HG03439 (cell line): ENCODE data around the gene C2CD2.

Experiments used
- ATAC-seq: cut with Tn5 transposase; IDR thresholded peaks from one replicate; pipeline ENCODE4 v1.9.1; 2021; ENCODE audit warnings: mild to moderate bottlenecking, moderate library complexity; ENCODE audit not compliant: unreplicated experiment

The C2CD2 gene

DNA sequence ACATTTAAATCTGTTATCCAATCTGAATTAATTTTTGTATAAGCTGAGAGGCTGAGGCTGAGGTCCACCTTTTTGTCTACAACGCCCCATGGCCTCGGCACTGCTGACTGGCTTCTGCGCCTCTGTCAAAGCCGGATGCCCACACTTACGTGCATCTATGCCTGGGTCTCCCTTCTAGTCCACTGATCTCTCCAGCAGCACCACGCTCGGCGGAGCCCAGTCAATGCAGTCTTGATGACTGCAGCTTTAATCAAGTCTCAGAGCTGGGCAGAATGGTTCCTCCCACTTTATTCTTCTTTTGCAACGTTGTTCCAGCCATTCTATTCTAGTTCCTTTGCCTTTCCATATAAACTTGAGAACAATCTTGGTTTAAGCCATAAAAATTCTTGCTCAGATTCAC, 84.0 kb downstream of the C2CD2 start:
- ATAC-seq: no peak

DNA sequence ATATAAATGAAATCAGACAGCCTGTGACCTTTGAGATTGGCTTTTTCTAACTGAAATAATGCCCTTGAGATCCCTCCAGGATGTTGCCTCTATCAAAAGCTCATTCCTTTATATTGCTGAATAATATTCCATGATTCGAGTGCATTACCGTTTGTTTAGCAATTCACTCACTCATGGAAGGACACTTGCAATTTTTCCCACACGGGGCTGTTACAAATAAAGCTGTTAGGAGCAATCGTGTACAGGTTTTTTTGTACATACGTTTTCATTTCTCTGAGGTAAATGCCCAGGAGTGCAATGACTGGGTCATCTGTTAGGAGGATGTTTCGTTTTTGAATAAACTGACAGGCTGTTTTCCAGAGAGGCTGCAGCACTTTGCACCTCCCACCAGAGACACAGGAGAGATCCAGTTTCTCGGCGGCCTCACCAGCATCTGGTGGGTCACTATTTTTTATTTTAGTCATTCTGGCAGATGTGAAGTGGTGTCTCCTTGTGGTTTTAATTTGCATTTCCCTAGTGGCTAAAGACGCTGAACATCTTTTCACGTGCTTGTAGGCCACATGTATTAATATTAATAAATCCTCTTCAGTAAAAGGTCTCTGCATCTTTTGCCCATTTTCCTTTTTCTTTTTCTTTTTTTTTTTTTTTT, 85.6 kb downstream of the C2CD2 start:
- ATAC-seq: no peak

DNA sequence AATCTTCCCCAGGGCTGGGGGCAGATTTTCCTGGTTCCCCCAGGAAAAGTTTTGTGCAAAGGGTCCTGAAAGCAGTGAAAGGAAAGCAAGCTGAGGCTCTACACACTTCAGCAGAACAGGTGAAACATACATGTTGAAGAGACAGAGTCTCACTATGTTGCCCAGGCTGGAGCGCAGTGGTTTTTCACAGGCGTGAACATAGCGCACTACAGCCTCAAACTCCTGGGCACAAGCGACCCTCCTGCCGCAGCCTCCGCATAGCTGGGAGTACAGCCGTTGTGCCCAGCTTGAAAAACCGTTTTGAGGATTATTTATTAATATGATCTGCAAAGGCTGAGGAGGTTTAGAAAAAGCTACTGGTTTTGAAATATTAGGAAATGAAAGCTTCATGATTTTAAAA, 86.5 kb downstream of the C2CD2 start:
- ATAC-seq: no peak

DNA sequence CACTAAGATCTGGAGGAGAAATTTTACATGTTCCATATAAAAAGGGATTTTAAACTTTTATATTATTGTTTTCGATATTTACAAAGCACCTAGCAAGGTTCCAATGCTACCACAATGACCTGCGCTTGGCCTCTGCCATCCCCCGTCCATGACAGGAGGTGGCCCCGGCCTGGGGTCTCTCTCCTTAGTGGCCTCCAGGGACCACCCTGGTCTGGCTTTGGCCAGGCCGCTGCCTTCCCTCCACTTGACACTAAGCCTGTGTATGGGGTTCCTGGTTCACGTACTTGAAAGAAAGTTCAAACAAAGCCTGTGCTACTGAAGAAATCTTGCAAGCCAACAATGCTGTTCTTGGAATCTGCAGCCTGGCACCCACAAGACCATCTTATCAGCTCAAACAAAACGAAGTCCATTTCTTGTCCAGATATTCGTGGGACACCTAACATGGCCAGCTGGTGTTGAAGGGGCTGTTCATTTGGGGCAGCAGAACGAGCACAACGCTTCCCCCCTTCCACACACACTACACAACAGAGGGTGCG, 87.5 kb downstream of the C2CD2 start:
- no peak for ATAC-seq

DNA sequence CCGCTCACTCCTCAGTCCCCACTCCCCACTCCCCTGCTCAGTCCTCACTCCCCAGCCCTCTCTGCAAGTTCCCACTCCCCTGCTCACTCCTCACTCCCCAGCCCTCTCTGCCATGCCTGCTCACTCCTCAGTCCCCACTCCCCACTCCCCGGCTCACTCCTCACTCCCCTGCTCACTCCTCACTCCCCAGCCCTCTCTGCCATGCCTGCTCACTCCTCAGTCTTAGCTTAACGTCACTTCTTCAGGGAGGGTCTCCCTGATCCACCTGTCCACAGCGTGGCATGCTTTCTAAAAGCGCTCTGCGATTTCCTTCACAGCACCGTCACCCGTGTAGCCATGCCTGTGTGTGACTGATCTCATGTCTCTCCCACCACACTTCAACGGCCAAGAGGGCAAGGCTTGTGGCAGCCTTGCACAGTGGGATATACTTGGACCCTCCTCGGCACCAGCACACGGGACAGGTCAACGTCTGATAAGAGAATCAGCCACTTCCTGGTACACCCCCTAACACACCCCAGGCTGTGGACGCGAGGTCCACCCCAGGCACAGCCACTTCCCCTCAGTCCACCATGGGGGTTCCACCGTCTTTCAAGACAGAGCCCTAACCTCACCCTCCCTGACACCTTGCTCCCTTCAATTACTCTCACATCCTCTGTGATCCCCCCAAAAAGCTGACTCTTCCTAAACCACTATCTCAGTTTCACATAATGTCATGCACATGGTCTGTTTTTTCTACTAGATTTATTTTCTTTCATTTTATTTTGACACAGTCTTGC, 88.6 kb downstream of the C2CD2 start:
- ATAC-seq: no peak

DNA sequence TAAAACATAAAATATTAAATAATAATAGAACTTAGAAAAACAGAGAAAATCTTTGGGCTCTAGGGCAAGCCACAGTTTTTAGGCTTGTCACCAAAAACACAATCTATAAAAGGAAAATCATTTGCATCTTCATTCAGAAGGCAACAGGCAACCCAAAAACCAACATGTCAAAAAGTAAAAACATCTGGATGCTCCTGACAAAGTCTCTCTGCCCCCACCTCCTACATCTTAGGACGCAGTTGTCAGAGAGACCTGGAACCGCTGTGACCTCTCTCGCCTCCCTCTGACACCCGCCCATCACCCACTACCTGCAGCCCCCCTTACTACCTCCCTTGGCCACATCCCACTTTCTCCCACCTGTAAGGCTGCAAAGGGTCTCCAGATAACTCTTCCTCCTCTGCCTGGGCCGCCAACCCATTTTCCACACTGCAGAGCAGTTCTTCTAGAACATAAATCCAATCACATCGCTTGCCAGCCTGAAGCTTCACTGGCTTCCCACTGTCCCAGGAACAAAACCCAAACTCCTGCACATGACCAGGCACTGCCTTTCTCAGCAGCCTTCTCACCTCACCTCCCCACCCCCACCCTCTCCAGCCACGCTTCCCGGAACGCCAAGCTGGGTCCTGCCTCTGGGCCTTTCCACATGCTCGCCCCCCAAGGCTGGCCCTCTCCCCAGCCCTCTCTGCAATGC, 89.4 kb downstream of the C2CD2 start:
- ATAC-seq: no peak

DNA sequence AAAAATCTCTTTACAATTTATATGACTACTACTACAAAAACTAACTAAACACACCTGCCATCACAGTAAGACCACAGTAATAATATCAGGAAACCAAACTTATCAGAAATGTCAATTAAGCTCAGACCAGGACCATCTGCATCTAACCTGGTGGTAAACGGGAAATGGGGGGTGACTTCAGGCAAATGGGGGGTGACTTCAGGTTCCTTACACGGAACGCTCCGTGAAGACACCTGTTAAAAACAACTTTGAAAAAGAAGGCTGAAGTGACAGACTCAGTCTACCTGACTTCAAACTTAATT, 90.4 kb downstream of the C2CD2 start:
- ATAC-seq: no peak

DNA sequence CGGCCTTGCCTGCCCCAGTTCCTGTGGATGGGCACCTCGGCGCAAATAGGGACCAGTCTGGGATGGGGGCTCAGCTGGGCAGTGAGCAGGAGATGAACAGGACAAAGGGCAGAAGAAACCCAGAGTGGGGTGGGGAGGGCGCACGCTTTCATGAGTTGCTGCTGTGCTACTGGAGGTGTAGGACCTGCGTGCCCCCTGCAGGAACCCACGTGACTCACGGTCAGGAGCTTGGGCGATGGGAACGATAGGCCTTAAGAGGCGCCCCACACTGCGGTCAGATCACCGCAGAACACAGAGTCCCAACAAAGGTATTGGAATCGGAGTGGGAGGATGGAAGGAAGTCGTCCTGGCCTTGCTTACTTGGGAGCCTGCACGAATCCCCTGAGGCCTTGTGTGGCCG, 91.8 kb downstream of the C2CD2 start:
- ATAC-seq: no peak

- no peak for ATAC-seq
Measured at GRCh38 chr21:41861255-41861654, 92.6 kb downstream of the C2CD2 start.

- no peak for ATAC-seq
Measured at GRCh38 chr21:41859297-41859980, 94.4 kb downstream of the C2CD2 start.

- ATAC-seq: no peak
Measured at GRCh38 chr21:41858466-41859296, 95.1 kb downstream of the C2CD2 start.

DNA sequence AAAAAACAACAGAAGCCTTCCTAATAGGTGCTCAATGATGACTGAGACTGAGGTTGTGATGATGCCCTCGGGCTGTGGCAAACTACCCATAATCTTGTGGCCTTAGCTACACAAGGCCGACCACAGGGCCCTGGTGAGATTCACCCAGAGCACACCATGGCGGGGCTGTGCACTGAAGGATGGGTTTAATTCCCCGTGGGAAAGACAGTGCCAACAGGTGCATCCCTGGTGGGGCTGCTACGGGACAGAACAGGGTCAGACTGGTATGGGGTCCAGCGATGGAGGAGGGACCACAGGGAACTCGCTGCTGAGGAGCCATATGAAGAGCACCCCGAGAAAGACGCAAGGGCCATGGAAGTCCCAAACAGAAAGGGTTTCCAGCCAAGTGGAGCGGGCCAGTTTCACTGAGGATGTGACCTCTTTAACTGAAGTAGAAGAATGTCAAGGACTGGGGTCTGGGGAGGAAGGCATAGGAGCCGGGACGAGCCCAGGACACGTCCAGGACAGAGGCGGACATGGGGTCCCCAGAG, 96.0 kb downstream of the C2CD2 start:
- no peak for ATAC-seq

GRCh38 chr21:41856572-41856971, 97.2 kb downstream of the C2CD2 start:
- ATAC-seq: no peak

DNA sequence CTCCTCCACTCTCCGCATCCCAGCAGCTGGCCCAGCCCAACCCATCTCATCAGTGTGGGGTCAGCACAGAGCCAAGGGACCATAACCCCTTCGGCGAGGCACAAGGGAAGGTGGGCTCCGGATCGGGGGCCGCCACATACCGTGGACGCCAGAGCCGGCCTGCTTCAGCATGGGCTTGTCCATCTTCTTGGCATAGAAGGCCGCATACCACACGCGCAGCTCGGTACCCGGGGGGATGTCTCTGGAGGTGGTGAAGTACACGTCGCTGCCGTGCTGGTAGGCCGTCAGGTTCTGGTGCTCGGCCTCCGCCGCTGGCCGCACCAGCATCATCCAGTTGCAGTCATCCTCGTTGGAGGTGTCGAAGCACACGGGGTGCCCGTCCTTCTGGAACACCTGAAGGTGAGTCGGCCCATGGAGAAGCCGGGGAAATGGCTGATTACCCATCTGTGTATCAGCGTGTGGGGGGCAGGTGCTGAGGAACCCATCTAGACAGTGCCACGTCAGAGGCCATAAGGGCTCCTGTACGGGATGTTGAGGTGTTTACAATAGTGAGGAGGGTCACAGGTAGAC, 99.3 kb downstream of the C2CD2 start:
- ATAC-seq: no peak

GRCh38 chr21:41852929-41853320, 100.9 kb downstream of the C2CD2 start:
- ATAC-seq: no peak

- ATAC-seq: no peak
Measured at GRCh38 chr21:41852151-41852928, 101.5 kb downstream of the C2CD2 start.

- ATAC-seq: no peak
Measured at GRCh38 chr21:41851090-41851790, 102.6 kb downstream of the C2CD2 start.

- ATAC-seq: no peak
Measured at GRCh38 chr21:41850085-41850484, 103.7 kb downstream of the C2CD2 start.
